ENCODE measurements around the gene BPIFA2. TPM values are rescaled to one million over a fixed set of nuclear protein-coding genes. Genes with fewer than 3 reads are reported as not detected.
"Not testable (repeated sequence)": the region's sequence is repeated elsewhere in the genome, so short reads cannot be mapped to it uniquely, and the experiment has no call there.

The BPIFA2 gene
- total RNA-seq, 1 experiment from 2014 or later: not detected

DNA sequence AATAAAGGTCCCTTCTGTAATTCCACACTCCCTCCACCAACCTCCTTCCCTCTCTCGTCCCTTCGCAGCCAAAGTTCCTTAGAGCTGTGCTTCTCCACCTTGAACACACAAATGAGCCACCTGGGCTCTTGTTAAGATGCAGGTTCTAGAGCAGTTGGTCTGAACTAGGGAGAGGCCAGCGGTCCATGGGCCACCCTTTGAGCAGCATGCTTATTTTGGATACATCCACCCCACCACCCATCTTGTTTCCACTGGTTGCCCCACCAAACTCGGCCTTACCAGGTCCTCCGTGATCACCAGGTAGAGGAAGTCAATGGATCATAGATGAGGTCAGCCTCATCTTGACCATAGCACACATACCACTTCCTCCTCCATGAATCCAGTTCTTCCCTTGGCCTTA is 7.3 kb upstream of the BPIFA2 start:
- DNase-seq (ENCODE audit: low spot score): no peak

DNA sequence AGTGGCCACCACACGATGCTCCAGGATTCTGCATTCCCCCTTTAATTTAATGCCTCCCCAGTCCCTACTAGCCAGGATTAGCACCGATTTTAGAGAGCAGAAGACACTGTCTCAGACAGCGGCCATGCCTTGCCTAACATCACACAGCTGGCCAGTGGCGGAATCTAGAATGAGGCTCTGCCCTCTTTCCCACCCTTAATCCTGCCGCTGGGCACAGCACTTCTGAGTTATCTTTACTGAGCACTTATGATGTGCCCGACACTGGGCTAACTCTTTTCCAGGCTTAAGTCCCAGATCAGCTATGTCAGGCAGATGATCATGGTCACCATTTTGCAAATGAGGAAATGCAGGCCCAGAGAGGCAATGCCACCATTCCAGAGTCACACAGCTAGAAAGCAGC is 5.6 kb upstream of the BPIFA2 start:
- no peak for DNase-seq (ENCODE audit: low spot score)

DNA sequence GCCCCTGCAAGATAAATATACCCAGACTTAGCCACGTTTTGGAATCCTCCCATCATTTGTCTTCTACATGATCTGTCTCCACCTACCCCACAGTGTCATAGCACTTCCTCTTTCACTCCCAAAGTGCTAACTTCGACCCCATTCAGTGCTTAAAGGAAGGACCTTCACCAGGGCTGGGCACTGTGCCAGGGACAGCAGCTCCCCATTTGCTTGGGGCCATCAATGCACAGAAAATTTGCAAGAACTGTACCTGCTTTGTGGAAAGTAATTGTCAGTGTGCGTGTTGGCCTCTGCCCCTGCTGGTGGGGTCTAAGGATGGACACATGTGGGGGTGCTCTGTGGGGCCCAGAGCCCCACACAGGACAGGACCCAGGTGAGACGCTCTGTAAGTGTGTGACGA is 5.2 kb upstream of the BPIFA2 start:
- no peak for DNase-seq (ENCODE audit: low spot score)

DNA sequence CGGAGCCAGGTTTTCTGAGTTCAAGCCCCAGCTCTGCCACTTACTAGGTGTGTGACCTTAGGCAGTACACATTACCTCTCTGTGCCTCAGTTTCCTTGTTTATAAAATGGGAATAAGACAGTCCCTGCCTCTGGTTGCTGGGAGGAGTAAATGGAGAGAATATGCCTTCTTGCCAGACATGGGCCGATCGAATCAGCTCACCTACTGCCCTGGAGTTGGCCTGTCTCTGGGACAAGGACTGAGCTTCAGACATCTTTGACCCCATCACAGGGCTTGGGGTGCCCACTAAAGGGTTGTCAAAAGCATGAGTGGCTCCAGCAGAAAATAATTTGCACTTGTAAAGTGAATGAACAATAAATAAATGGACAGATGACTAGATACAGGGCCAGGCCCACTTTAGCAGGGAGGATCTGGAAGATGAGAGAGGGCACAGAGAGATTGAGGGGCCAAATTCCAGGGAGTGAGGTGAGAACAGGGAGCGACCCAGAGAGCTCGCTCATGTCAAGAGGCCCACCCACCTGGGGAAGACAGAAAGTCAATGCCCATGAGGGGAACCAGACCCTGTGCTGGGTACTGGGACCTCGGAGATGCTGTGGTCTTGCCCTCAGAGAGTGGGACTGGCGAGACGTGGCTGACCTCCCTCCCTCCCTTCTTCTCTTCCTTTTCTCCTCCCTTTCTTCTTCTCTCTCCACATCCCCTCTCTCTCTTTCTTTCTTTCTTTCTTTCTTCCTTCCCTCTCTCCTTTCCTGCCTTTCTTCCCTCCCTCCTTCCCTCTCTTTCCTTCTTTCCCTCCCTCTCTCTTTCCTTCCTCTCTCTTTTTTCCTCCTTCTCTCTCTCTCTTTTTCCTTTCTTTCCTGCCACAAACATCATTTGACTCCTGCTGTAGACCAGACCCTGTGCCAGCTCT is 3.9 kb upstream of the BPIFA2 start:
- no peak for DNase-seq (ENCODE audit: low spot score)

DNA sequence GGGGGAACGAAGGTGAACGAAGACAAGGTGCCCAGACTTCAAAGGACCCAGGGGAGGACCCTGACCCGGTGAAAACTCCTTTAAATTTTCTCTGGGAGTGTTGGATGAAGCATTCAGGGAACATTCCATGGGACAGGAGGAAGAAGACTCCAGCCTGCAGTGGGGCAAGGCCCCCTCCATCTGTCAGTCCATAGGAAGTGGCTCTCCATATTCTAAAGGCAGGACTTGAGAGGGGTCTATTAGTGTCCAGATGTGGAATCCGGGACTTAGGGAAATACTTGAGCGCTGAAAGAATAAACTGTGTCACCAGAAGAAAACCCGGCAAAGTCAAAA is 3.2 kb upstream of the BPIFA2 start:
- DNase-seq (ENCODE audit: low spot score): no peak

DNA sequence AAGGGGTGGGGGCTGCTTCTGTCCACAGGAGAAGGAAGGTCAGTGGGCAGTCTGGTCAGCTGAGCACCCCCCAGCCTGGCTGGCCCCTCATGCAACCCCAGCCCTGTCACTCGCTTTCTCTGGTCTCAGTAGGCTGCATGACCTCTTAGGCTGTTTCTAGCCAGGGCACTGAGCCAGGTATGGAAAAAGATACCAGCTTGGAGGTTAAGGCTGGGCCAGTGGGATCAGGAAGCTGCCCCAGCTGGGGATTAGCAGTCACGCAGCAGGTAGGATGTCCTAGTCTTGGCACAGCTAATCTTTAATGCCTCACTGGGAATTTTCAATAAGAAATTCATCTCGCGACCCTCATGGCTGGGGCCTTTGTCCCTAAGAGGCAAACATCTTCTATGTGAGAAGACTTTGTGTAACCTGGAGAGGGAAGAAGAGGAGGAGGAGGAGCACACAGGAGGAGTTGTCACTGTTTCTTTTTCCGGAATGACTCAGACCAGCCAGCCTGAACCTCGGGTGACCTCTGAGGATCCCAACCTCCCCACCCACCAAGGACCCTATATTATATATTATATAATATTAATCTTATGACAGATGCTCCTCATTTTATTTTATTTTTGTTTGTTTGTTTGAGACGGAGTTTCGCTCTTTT is 2.4 kb upstream of the BPIFA2 start:
- DNase-seq (ENCODE audit: low spot score): no peak

DNA sequence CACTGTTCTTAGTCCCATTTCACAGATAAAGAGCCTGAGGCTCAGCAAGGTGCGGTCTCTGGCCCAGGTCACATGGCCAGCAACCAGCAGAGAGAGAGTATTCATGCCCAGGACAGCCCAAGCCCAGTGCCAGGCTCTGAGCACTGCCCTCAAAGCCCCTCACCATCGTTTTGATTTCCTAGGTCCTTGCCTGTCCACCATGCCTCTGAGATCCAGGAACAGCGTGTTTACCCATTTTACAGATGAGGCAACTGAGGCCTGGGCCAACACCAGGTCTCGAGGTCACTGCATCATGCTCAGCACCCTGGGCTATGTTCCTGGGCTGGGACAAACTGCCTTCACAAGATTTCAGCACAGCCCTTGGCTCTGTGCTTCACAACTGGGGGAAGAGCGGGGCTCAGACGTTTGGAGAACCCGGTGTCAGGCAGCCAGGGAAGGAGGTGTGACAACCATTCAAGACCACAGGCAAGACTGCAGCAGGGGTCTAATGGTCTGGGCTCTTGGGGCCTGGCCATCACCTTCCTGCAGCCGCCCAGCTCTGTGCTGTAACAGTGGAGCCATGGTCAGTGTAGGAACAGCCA is 1.3 kb upstream of the BPIFA2 start:
- no peak for DNase-seq (ENCODE audit: low spot score)

DNA sequence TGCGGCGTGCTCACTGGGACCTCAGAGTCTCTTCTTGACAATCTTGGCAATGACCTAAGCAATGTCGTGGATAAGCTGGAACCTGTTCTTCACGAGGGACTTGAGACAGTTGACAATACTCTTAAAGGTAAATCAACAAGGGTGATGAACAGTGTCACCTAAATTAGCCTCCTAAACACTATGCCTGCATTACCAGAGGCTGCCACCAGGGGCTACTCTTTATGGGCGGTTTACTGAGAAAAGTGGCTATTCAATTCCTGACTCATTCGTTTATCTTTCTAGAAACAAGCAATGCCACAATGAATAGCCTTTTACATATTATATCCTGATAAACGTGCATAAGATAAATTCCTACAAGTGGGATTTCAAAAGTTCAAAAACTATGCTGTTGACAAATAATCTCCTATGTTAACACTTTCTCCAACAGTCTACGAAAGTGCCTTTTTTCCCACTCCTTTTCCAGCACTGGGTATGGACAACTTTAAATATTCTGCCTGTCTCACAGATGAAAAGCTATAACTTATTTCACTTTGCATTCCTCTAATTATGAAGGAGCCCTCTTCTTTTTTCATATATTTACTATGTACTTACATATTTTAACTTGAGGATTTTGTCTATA is 1.3 kb downstream of the BPIFA2 start:
- DNase-seq (ENCODE audit: low spot score): no peak

DNA sequence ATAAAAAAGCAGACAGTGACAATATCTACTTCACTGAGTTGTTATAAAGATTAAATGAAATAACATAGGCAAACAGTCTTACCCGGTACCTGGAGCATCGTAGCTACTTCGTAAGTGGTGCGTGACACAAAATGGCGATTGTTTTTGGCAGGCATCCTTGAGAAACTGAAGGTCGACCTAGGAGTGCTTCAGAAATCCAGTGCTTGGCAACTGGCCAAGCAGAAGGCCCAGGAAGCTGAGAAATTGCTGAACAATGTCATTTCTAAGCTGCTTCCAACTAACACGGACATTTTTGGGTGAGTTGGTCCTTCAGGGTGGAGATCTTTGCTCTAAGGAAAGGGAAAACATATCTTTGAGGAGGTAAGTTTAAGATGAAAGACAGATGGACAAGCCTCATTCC is 4.8 kb downstream of the BPIFA2 start:
- DNase-seq (ENCODE audit: low spot score): no peak

DNA sequence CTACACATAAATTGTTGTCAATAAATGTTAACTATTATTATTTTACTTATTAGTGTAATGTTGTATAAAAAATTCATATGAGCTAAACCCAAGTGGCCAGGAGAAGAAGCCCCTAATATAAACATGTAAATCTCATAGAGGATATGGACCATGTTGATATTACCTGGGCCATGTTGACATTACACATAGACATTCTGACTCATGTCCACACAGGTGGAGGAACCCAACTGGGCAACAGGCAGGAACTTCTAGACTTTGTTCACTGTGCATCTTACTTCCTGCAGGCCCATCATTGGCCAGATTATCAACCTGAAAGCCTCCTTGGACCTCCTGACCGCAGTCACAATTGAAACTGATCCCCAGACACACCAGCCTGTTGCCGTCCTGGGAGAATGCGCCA is 7.2 kb downstream of the BPIFA2 start:
- DNase-seq (ENCODE audit: low spot score): no peak

DNA sequence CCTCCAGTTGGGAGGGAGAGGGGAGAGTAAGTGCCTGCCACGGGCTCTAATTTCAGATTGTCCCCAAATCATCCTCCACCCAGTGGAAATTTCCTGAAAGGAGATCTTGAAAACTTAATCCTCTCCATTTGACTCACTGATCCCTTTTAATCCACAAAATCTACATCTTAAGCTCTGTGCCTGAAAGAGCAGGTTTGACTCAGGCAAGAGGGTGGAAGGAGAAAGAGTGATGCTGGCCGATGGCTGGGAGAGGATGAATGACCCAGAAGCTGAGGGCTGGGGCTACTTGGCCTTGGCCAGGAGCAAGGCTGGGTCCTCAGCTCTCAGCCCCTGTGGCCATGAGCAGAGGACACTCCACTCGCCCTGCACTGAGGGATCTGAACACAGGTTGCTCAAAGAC is 8.1 kb downstream of the BPIFA2 start:
- no peak for DNase-seq (ENCODE audit: low spot score)

DNA sequence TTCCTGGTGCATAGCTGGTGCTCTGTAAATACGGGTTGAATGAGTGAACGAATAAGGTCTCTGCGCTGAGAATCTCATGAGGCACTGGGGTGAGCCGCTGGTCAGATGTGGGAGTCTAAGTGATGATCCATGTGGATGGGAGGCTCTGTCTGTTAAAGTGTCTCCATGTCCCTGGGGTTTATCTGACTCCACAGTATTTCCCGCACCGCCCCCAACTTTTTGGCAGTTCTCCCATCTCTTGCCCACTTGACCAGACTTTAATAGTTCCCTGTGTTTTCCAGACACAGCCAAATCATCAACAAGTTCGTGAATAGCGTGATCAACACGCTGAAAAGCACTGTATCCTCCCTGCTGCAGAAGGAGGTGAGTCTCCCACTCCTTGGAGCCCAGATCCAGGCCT is 9.9 kb downstream of the BPIFA2 start:
- DNase-seq (ENCODE audit: low spot score): no peak

DNA sequence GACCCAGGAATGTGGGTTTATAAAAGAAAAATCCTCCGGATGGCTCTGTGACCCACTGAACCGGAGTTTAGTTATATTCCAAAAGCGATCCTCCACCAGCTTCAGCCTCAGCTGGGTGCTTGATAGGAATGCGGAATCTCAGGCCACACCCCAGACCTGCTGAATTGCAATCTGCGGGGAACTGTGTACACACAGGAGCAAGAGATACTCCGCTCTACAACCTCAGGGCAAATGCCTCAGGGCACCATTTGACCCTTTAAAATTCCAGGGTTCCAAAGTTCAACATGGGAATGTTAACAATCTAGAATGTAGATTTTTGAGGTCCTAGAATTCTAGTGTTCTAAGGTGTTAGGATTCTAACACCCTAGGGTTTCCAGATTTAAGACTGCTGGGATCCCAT is 10.8 kb downstream of the BPIFA2 start:
- DNase-seq (ENCODE audit: low spot score): no peak

DNA sequence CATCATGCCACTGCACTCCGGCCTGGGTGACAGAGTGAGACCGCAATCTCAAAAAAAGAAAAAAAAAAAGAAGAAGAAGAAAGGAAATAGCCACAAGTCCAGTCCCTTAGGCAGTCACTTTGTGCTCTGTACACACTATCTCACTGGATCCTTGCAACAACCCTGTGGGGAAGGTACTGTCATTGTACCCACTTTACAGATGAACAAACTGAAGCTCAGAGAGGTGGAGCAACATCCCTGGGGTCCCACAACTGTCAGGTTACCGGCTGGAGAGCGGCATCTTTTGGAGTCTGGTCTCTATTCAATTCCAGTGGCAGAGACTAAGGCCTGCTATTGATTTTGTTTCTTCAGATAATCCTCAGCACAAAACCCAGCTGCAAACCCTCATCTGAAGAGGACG is 12.2 kb downstream of the BPIFA2 start:
- no peak for DNase-seq (ENCODE audit: low spot score)

DNA sequence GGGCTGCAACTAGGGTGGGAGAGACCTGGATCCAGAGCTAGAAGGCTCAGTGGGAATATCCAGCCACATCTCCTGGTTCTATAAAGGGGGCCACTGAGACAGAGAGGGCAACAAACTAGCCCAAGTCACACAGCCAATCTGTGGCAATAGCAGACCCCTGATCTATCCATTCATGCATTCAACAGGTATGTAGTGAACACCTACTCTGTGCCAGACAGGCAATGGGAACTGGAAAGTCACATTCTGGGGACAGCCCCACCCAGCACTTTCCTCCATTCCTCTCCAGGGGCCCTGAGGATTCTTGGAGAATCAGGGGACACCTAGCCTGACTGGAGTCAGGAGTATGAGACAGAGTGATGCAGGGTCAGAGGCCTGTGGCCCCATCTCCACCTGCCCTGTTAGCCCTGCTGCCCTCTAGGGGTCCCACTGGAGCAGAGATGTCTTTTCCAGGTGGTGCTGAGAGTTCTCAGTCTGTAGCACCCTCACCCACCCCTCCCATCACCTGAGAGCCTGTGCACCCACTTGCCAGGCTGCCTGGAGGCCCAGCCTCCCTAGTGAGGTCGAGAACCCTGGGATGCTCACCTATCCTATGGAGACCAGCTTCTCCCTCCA is 13.6 kb downstream of the BPIFA2 start:
- DNase-seq (ENCODE audit: low spot score): no peak

DNA sequence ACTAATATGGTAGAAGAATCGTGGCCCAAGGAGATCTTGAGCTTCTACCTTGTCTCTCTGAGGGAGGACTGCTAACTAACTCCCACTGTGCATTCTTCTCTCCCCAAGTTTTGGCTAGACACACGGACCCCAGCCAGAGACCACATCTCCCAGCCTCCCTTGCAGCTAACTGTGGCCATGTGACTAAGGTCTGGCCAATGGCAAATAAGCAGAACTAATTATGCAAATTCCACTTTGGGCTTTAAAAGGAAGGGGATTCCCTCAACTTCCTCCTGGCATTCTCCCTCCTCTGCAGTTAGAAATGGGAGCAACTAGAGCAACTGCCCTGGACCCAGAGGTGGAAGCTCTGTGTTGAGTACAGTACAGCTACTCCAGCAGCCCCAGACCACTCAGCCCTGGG is 15.4 kb downstream of the BPIFA2 start:
- no peak for DNase-seq (ENCODE audit: low spot score)

DNA sequence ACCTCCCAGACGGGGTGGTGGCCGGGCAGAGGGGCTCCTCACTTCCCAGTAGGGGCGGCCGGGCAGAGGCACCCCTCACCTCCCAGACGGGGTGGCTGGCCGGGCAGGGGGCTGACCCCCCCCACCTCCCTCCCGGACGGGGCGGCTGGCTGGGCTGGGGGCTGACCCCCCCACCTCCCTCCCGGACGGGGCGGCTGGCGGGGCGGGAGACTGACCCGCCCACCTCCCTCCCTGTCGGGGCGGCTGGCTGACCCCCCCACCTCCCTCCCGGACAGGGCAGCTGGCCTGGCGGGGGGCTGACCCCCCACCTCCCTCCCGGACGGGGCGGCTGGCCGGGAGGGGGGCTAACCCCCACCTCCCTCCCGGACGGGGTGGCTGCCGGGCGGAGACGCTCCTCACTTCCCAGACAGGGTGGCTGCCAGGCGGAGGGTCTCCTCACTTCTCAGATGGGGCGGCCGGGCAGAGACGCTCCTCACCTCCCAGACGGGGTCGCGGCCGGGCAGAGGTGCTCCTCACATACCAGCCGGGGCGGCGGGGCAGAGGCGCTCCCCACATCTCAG is 17.2 kb downstream of the BPIFA2 start:
- not testable (repeated sequence) for DNase-seq (ENCODE audit: low spot score)

DNA sequence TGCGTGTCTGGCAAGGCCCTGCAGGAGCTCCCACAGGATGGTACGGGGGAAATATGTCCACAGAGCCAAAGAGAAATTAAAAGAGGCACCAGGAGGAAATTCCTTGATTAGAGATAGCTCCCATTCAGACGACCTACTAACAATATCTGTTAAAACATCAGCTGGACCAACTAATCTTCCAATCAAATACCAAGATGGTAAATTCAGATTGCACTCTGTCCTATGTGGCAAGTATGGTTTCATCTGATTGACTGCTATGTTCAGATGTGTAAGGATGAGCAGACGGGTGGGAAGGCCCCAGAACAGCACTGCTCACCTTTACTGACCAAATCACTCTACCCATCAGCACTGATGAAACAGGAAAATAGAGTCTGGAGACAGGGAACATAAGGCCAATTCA is 19.5 kb downstream of the BPIFA2 start:
- DNase-seq (ENCODE audit: low spot score): no peak

DNA sequence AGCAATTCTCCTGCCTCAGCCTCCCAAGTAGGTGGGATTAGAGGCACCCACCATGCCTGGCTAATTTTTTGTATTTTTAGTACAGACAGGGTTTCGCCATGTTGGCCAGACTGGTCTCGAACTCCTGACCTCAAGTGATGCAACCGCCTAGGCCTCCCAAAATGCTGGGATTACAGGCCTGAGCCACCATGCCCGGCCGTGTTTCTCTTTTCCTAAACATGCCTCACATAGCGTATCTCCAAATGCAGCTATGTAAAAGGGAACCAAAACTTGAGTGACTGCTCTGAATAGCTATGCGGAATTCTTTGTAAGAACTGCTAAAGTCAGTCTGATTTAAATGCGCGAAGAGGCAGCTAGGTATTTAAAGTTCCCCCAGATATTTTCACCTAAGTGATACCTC is 20.5 kb downstream of the BPIFA2 start:
- DNase-seq (ENCODE audit: low spot score): no peak

DNA sequence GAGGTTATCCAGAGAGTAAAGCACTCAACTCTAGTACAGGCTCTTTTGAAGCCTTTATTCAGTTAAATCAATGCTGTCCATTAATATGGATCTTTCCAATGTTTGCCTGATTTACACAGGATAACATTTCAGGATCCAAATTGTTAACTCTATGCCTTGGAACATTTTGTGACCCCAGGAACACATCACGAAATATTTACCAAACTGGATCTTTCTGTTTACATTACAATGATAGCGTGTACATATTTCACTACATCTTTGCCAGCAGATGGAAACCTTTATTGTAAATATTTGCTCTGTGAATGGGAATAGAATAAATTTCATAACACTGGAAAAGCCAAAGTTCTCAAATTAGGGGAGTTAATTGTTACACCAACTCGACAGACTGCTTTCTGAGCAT is 23.5 kb downstream of the BPIFA2 start:
- DNase-seq (ENCODE audit: low spot score): no peak

DNA sequence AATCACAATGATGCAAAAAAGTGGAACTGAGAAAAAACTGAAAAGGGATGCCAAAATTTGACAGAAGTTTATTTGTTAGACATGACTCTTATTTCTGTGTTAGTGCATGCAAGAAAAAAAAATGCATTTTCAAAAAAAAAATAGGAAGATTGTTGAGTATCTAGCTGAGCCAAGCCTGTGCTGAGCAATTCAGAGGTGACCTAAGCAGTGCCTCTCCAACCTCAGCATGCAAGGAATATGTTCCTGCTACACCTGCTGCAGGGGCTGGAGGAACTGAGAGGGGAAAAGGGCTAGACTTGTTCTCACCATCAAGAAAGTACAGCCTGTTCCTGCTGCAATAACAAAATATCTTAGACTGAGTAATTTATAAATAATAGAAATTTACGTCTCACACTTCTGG is 24.0 kb downstream of the BPIFA2 start:
- no peak for DNase-seq (ENCODE audit: low spot score)

DNA sequence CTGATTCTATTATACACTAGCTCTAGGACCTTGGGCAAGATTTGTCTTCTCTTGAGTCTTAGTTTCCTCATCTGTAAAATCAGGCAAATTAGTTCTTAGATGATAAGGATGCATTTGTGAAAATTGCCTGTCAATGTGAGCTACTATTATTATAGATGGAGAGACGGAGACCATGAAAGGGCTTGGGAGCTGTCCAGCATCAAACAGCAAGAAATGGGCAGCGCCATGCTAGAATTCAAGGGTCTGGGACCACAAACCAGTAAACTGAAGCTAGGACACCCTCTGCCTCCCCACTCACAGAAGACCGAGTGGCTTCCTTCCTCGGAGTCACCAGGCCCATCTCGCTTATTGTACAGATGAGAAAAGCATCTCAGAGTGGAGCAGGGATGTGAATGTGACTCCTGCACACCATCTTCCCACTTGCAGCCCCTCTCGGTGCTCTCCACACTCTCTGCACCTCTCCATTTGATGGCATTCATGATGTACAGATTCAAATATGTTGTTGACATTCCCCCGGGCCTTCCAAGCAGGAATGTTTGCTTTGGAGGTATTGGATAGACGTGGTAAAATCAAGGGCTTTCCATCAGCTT is 25.0 kb downstream of the BPIFA2 start:
- DNase-seq (ENCODE audit: low spot score): no peak
